Astrocyte of the hippocampus (primary cell): Measurements from ENCODE around the gene ACSBG1.
"Not testable (repeated sequence)": the region's sequence is repeated elsewhere in the genome, so short reads cannot be mapped to it uniquely, and the experiment has no call there.

Source experiments
- DNase-seq: peaks from one replicate; pipeline ENCODE4 v3.0.0; 2011; ENCODE audit warnings: low read depth, low spot score

Gene ACSBG1

GRCh38 chr15:78249131-78249530, 14.8 kb upstream of the ACSBG1 start:
- no peak for DNase-seq

GRCh38 chr15:78247911-78248310, 13.5 kb upstream of the ACSBG1 start:
- no peak for DNase-seq

GRCh38 chr15:78245976-78246620, 11.7 kb upstream of the ACSBG1 start:
- DNase-seq, result not testable (repeated sequence)

DNA sequence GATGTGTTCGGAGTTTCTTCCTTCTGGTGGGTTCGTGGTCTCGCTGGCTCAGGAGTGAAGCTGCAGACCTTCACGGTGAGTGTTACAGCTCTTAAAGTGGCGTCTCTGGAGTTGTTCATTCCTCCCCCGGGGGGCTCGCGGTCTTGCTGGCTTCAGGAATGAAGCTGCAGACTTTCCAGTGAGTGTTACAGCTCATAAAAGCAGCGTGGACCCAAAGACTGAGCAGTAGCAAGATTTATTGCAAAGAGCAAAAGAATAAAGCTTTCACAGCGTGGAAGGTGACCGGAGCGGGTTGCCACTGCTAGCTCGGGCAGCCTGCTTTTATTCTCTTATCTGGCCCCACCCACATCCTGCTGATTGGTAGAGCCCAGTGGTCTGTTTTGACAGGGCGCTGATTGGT, 11.0 kb upstream of the ACSBG1 start:
- not testable (repeated sequence) for DNase-seq

DNA sequence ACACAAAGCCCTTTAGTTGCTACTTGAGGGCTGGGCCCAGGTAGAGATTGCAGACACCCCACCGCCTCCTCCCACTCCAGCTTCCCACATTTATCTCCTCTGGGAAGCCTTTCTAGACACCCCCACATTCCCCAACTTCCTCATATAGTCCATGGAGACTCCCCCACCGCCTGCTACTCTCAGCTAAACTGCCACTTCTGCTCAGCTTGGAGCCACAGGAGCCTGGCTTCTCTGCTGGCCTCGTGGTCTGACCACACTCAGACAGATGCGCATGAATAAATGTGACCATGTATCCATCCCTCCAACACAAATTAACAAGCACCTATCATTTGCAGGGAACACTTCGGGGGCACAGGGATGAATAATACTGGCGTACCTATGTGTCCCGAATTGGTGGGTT, 10.5 kb upstream of the ACSBG1 start:
- DNase-seq, result no peak

GRCh38 chr15:78244101-78244500, 9.7 kb upstream of the ACSBG1 start:
- DNase-seq, result no peak

GRCh38 chr15:78243491-78243941, 9.2 kb upstream of the ACSBG1 start:
- peak; percentile 74 for DNase-seq

GRCh38 chr15:78243058-78243457, 8.7 kb upstream of the ACSBG1 start:
- DNase-seq, result no peak

- DNase-seq, result no peak
Measured at GRCh38 chr15:78242128-78242527, 7.8 kb upstream of the ACSBG1 start.

DNA sequence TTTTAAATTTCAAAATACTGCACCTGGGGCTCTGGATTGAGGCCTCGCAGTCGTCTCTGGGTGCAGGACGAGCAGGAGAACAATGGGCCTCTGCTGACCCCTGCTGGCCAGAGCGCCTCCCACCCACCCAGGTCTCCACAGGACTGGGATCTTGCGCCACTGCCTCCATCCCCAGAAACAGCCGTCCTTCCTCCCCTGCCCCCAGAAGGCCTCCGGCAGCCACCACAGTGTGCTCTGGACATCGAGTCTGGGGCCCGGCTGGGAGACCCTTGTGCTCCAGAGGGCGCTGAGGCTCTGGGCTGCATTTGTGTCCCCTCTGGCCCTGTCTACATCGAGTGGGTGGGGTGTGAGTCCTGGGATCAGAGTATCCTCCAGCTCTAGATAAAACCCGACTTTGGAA, 6.7 kb upstream of the ACSBG1 start:
- DNase-seq, result peak; percentile 90

DNA sequence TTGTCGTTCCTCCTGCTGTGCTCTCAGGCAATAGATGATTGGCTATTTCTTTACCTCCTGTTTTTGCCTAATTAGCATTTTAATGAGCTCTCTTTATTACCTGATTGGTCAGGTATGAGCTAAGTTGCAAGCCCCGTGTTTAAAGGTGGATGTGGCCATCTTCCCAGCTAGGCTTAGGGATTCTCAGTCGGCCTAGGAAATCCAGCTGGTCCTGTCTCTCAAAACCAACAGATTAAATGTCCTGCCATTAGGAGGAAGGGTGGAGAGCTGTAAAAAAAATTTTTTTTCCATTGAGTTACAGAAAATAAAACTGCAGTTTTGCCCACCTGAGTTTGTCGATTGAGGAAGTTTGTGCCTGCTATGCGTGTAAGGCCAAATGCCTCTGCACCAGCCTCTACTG, 5.4 kb upstream of the ACSBG1 start:
- no peak for DNase-seq

- DNase-seq, result no peak
Measured at GRCh38 chr15:78237146-78237545, 2.8 kb upstream of the ACSBG1 start.

DNA sequence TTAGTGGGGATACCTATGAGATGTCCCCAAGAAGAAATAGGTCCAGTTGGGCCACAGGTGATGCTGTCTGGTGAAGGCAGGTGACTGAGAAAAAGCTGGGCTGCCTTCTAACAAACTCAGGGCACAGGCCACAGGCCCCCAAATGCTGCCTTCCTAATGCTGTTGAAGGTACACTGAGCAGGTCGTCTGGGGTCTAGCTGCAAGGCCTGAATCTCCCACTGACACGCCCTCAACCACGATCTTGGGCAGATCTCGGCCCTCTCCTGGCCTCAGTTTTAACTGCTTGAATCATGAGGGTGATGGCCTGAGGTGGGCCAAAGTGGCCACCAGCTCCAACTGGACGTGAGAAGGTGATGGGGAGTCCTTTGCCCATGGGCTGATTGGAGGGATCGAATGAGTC, 2.1 kb upstream of the ACSBG1 start:
- no peak for DNase-seq

DNA sequence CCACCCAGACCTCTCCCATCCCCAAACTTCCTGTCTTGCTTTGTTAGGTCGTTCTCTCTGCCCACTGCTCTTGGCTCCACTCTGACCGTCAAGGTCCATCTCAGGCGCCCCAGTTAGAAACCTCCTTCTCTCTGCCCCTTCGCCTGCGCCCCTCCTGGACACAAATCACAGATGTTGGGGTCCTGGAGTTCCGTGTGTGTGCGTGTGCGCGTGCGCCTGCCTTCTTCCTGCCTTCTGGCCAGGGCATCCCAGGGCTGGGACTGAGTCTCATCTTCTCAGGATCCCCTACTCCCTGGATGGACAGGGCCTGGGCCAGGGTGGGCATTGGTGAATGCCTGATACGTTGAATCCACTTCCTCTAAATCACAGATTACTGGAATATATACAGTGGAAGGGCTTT, 869 bp downstream of the ACSBG1 start:
- DNase-seq, result no peak

DNA sequence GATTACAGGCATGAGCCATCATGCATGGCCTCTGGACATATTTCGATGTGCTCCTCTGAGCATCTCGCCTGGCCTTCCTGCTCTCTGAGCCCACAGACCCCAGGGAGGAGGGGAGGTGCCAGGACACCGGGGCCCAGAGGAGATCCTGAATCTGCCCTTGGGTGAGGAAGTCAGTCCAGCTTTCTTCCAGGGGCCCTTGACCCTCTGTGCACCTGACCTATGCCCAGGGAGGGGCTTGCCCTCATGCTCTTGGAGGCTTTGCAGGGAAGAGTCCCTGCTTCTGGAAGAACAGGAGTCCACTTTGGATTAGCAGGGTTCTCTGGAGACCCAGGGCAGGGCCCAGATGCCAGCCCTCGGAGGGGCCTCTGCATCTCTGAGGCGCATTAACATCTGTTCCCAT, 1.4 kb downstream of the ACSBG1 start:
- DNase-seq, result no peak

DNA sequence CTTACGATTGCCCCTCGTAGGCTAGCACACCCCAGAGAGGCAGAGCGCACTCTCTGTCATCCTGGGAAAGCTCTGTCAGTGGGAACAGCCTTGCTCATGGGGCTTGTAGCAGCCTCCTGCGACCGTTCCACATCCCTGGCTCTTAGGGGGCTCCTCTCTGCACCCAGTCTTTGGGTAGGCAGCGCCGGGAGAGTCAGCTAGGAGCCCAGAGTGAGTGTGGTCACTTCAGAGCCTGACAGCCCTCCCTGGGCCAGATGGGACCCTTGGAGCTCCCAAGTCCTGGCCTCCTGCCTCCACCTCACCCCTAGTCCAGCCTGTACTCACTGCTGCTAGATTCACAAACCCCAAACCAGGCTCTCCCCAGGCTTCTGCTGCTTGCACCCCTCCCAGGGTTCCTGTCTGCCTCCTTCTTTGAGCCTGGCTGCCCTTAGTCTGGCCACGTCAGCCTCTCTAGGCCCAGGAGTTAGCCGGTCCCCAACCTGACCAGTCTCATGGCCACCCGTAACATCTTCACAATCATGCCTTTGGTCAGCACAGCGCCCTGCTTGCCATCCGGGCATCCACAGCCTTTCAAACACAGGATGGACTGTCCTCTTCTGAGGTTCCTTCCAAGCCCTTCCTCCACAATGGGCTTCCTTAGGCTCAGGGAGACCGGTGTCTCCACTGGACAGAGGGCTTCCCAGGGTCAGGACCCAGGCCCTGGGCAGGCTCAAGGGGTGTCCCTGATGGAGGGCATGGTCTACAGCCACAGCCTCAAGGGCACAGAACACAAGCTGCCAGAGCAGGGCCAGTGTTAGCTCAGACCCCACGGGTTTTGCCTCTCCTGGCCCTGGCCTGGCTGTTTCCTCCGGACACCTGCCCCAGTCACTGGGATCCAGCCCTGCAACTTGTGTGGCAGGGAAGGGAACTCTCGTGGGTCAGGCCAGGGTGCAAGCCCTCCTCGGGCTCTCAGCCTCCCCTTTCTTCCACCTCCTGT, 4.6 kb downstream of the ACSBG1 start:
- DNase-seq, result no peak

DNA sequence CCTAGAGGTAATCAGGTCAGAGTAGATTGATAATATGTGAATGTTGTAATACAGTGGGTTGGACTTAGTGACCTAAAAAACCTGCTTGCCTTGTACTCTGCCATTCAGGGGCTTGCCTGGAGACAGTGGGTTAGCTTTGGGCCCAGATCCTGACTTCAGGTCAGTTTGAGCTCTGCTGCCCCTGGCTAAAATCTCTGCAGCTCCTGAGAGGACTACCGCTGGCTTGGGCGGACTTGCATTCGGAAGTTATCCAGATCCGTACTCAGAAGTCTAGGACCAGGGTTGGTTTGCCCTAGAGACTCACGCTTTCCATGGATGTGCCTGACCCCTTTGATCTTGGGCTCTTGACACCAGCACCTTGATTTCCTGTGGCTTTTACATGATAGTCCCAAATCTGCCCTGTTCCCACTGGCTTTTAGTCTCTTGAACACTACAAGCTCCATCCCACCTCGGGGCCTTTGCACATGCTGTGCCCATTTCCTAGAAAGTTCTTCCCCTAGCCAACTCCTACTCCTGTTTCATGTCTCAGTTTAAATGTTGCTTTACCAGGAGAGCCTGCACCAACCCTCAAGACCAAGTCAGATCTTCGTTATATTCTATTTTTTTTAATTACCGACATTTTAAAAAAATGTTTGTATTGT, 5.9 kb downstream of the ACSBG1 start:
- DNase-seq, result no peak

- DNase-seq, result peak; percentile 50
Measured at GRCh38 chr15:78225783-78226541, 8.4 kb downstream of the ACSBG1 start.

DNA sequence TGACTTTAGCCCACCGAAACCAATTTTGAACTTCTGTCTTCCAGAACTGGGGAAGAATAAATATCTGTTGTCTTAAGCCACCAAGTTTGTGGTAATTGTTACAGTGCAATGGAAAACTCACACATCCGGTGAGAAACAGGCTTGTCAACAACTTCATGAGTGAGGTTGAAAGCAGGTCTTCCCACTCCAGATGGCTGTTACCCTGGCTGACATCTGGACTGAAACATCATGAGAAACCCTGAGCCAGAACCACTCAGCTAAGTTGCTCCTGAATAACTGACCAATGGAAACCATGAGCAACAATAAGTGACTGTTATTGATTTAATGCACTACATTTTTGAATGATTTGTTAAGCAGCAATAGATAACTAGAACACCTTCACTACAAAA, 10.3 kb downstream of the ACSBG1 start:
- DNase-seq, result no peak

DNA sequence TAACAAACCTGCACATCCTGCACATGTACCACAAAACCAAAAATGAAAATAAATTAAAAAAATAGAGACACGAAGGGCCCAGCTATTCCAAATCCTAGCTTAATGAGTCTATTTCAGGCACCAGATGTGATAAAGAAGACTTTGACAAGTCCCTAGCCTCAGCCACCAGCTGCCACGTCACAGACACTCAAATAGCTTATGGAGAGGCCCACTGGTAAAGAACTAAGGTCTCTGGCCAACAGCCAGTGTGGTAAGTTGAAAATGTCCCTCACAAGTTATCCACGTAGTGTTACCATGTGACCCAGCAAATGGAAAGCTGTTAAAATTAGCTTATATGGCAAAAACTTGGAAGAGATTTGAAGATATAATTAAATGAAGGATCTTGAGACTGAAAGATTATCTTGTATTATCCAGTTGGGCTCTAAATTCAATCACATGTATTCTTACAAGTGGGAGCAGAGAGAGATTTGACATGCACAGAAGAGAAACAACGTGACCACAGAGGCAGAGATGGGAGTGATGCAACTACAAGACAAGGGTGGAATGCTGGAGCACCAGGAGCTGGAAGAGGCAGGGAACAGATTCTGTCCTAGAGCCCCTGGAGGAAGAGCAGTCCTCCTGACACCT, 10.9 kb downstream of the ACSBG1 start:
- DNase-seq, result no peak

GRCh38 chr15:78222745-78223395, 11.5 kb downstream of the ACSBG1 start:
- DNase-seq, result no peak
